GM12873 (cell line): ENCODE results near the gene IFNAR1.

Source experiments
- CTCF ChIP-seq: IDR thresholded peaks from 2 replicates; pipeline ENCODE4 v1.5.1; 2012; ENCODE audit warnings: low read depth, mild to moderate bottlenecking, moderate library complexity, low read length, control low read depth; ENCODE audit not compliant: insufficient read depth; ENCODE audit errors: missing control alignments

The IFNAR1 gene

GRCh38 chr21:33362044-33362555, 37.3 kb downstream of the IFNAR1 start:
- TF ChIP-seq CTCF = no peak

GRCh38 chr21:33364830-33365229, 40.1 kb downstream of the IFNAR1 start:
- TF ChIP-seq CTCF = no peak

GRCh38 chr21:33367309-33367973, 42.7 kb downstream of the IFNAR1 start:
- TF ChIP-seq CTCF = no peak

GRCh38 chr21:33368124-33368523, 43.4 kb downstream of the IFNAR1 start:
- TF ChIP-seq CTCF = no peak

GRCh38 chr21:33368576-33368975, 43.8 kb downstream of the IFNAR1 start:
- TF ChIP-seq CTCF = no peak

GRCh38 chr21:33369586-33369985, 44.8 kb downstream of the IFNAR1 start:
- no peak for TF ChIP-seq CTCF

- TF ChIP-seq CTCF = no peak
Measured at GRCh38 chr21:33370305-33370704, 45.5 kb downstream of the IFNAR1 start.
